ENCODE data around the gene NSD1. TPM values are rescaled to one million over a fixed set of nuclear protein-coding genes. Genes with fewer than 3 reads are reported as not detected.

NSD1 gene
- total and polyA plus RNA-seq, 9 of the 15 experiments (the other 6 are each of a cell fraction or from before 2014, with no cell fraction given): 3.8 to 51.0 (median 24.7) TPM

- TF ChIP-seq ZNF431 (CRISPR knock-in tag; IDR thresholded peaks at IDR 0.05): no peak
- TF ChIP-seq MYBL2 (IDR thresholded peaks at IDR 0.05; ENCODE audit: low read depth): no peak
- no peak for TF ChIP-seq MYBL2 (CRISPR knock-in tag; IDR thresholded peaks at IDR 0.05; ENCODE audit: borderline replicate concordance)
- no peak for TF ChIP-seq NEUROD1 (IDR thresholded peaks at IDR 0.05; ENCODE audit: borderline replicate concordance, low read depth, low read length, partially characterized antibody)
- TF ChIP-seq MEF2D (tag; conservative IDR thresholded peaks at IDR 0.05; ENCODE audit: low read depth): no peak
- no peak for TF ChIP-seq CHD2 (IDR thresholded peaks at IDR 0.05; ENCODE audit: low read depth, low read length)
- no peak for TF ChIP-seq ZBTB17 (CRISPR knock-in tag; IDR thresholded peaks at IDR 0.05)
- TF ChIP-seq ZNF12 (CRISPR knock-in tag; IDR thresholded peaks at IDR 0.05): no peak
- no peak for TF ChIP-seq RNF2 (IDR thresholded peaks at IDR 0.05)
- no peak for TF ChIP-seq GTF2E2 (tag; IDR thresholded peaks at IDR 0.05)
- TF ChIP-seq NFRKB (IDR thresholded peaks at IDR 0.05; ENCODE audit: low read depth): no peak
- no peak for TF ChIP-seq ZNF280A (IDR thresholded peaks at IDR 0.05; ENCODE audit: low read depth, partially characterized antibody)
- TF ChIP-seq ETS2 (tag; IDR thresholded peaks at IDR 0.05; ENCODE audit: borderline replicate concordance, poor library complexity, severe bottlenecking): no peak
- TF ChIP-seq CTCF (IDR thresholded peaks at IDR 0.05 in 2 of 3, conservative IDR thresholded peaks at IDR 0.05 in 1 of 3; ENCODE audit: insufficient read depth in 2 of 3, low read depth in 1 of 3, low read length in 3 of 3): no peak
Observed at GRCh38 chr5:177296581-177296980, 163.0 kb downstream of the NSD1 start (continued).

Data from K562 (cell line).